H1 (cell line): ENCODE data around the gene CT45A10. TPM values are rescaled to one million over a fixed set of nuclear protein-coding genes. Genes with fewer than 3 reads are reported as not detected.
"Not testable (repeated sequence)": the region's sequence is repeated elsewhere in the genome, so short reads cannot be mapped to it uniquely, and the experiment has no call there.

Experiments used
- CTCF ChIA-PET: fragments of 300-600 bp; sonication (Branson Sonifier 250); formaldehyde crosslinking; loops from one replicate; lab custom pipeline; 2021; ENCODE audit not compliant: partially characterized antibody; lab: Charles Lee
- POLR2A ChIA-PET: fragments of 300-600 bp; sonication (Branson Sonifier 250); formaldehyde crosslinking; loops from one replicate; lab custom pipeline; 2021; ENCODE audit warnings: inconsistent platforms; ENCODE audit not compliant: partially characterized antibody; lab: Charles Lee
- DNase-seq, 2 experiments: peaks; one replicate each; pipeline versions ENCODE4 v3.0.0 to v3.0.0-alpha.2; 2010 to 2022; ENCODE audit warnings: low spot score in 2 of 2, low read depth in 1 of 2, mixed read lengths in 1 of 2
- FAIRE-seq: peaks from 2 replicates; lab custom pipeline; 2011; peaks lifted over from hg19 to GRCh38; lab: Jason Lieb, UNC
- H2AFZ ChIP-seq: 2 replicates; pipeline ENCODE4 v1.8.1; 2012; ENCODE audit warnings: low read length, inconsistent platforms
- H2AK5ac ChIP-seq: 2 replicates; pipeline ENCODE4 v1.6.1; 2013; ENCODE audit warnings: low read depth, low read length
- H2BK120ac ChIP-seq: replicated peaks from 2 replicates; pipeline ENCODE3; 2013; ENCODE audit warnings: low read depth, low read length, inconsistent platforms
- H2BK12ac ChIP-seq: 2 replicates; pipeline ENCODE4 v1.6.1; 2013; ENCODE audit warnings: low read depth, low read length
- H2BK15ac ChIP-seq: 2 replicates; pipeline ENCODE4 v1.6.1; 2013; ENCODE audit warnings: low read length
- H2BK20ac ChIP-seq: 2 replicates; pipeline ENCODE4 v1.6.1; 2013; ENCODE audit warnings: low read length
- H2BK5ac ChIP-seq: 2 replicates; pipeline ENCODE4 v1.6.1; 2013; ENCODE audit warnings: low read depth, low read length
- H3K14ac ChIP-seq: 2 replicates; pipeline ENCODE4 v1.6.1; 2013; ENCODE audit warnings: inconsistent platforms; ENCODE audit not compliant: insufficient read length
- H3K18ac ChIP-seq: 2 replicates; pipeline ENCODE4 v1.6.1; 2013; ENCODE audit warnings: low read length; ENCODE audit errors: extremely low read depth
- H3K23ac ChIP-seq: 2 replicates; pipeline ENCODE4 v1.6.1; 2013; ENCODE audit warnings: inconsistent platforms; ENCODE audit not compliant: insufficient read length
- H3K23me2 ChIP-seq: 2 replicates; pipeline ENCODE4 v1.6.1; 2013; ENCODE audit warnings: low read depth, low read length
- H3K27ac ChIP-seq: 2 replicates; pipeline ENCODE4 v1.6.1; 2011; ENCODE audit warnings: low read depth, low read length, inconsistent platforms
- H3K27me3 ChIP-seq, 4 experiments: replicated peaks in 1 of 4; 1 replicate in 1 of 4; 2 replicates in 3 of 4; pipeline versions ENCODE4 v1.6.1 to v1.8.1; 2011 to 2013; ENCODE audit warnings: low read length in 3 of 4, mild to moderate bottlenecking in 3 of 4, inconsistent platforms in 2 of 4, mixed read lengths in 2 of 4, moderate library complexity in 1 of 4; ENCODE audit not compliant: control insufficient read depth in 3 of 4, insufficient read depth in 3 of 4; ENCODE audit errors: extremely low read depth in 1 of 4
- H3K36me3 ChIP-seq, 4 experiments: 2 replicates each; pipeline versions ENCODE4 v1.6.1 to v1.8.1; 2011 to 2013; ENCODE audit warnings: mild to moderate bottlenecking in 4 of 4, low read length in 3 of 4, moderate library complexity in 2 of 4, control low read depth in 1 of 4, inconsistent platforms in 1 of 4; ENCODE audit not compliant: insufficient read depth in 4 of 4, control insufficient read depth in 2 of 4
- H3K4ac ChIP-seq: replicated peaks from 2 replicates; pipeline ENCODE3; 2013; ENCODE audit warnings: low read length, low read depth, mixed read lengths, inconsistent platforms; ENCODE audit not compliant: insufficient read length
- H3K4me1 ChIP-seq, 4 experiments: replicated peaks in 1 of 4; 1 replicate in 1 of 4; 2 replicates in 3 of 4; pipeline versions ENCODE4 v1.6.1 to v1.8.1; 2011 to 2013; ENCODE audit warnings: low read length in 3 of 4, inconsistent platforms in 2 of 4, mixed read lengths in 1 of 4; ENCODE audit not compliant: insufficient read depth in 4 of 4, control insufficient read depth in 3 of 4
- H3K4me2 ChIP-seq, 2 experiments: 2 replicates each; pipeline versions ENCODE4 v1.6.1 to v1.8.1; 2011 to 2013; ENCODE audit warnings: low read depth in 2 of 2, low read length in 2 of 2, control low read depth in 1 of 2, inconsistent platforms in 1 of 2, mild to moderate bottlenecking in 1 of 2; ENCODE audit not compliant: insufficient read depth in 1 of 2
- H3K4me3 ChIP-seq, 4 experiments: fragments of 200-600, 300-600 bp in 1 of 4; sonication (generic), shearing (Covaris generic), sonication (Bioruptor Twin) in 1 of 4; 2 replicates each; pipeline versions ENCODE4 v1.5.1 to v1.8.1; 2011 to 2016; ENCODE audit warnings: low read length in 4 of 4, low read depth in 3 of 4, control low read depth in 2 of 4, inconsistent platforms in 2 of 4, mild to moderate bottlenecking in 2 of 4, mixed read lengths in 1 of 4, moderate library complexity in 1 of 4; ENCODE audit not compliant: insufficient read depth in 2 of 4; ENCODE audit errors: extremely low read depth in 1 of 4
- H3K56ac ChIP-seq: replicated peaks from 2 replicates; pipeline ENCODE3; 2013; ENCODE audit warnings: low read depth, mild to moderate bottlenecking, mixed read lengths, low read length, inconsistent platforms; ENCODE audit not compliant: insufficient read length
- H3K79me1 ChIP-seq: 2 replicates; pipeline ENCODE4 v1.6.1; 2013; ENCODE audit warnings: low read depth, low read length, control low read depth
- H3K79me2 ChIP-seq, 2 experiments: 2 replicates each; pipeline versions ENCODE4 v1.6.1 to v1.8.1; 2012 to 2013; ENCODE audit warnings: low read length in 2 of 2, mild to moderate bottlenecking in 2 of 2, inconsistent platforms in 1 of 2; ENCODE audit not compliant: insufficient read depth in 2 of 2, control insufficient read depth in 1 of 2
- H3K9ac ChIP-seq, 4 experiments: replicated peaks in 1 of 4; 1 replicate in 1 of 4; 2 replicates in 3 of 4; pipeline versions ENCODE4 v1.6.1 to v1.8.1; 2011 to 2013; ENCODE audit warnings: low read depth in 3 of 4, low read length in 3 of 4, control low read depth in 2 of 4, mild to moderate bottlenecking in 2 of 4, moderate library complexity in 2 of 4, inconsistent platforms in 1 of 4; ENCODE audit errors: extremely low read depth in 1 of 4
- H3K9me3 ChIP-seq, 2 experiments: 2 replicates each; pipeline versions ENCODE4 v1.6.1 to v1.8.1; 2012 to 2013; ENCODE audit warnings: mild to moderate bottlenecking in 2 of 2, moderate library complexity in 2 of 2, control low read depth in 1 of 2, inconsistent platforms in 1 of 2, low read depth in 1 of 2, low read length in 1 of 2, mixed read lengths in 1 of 2; ENCODE audit not compliant: insufficient read depth in 2 of 2
- H4K20me1 ChIP-seq, 2 experiments: replicated peaks in 1 of 2; 2 replicates each; pipeline versions ENCODE3 to v1.8.1; 2011 to 2013; ENCODE audit warnings: inconsistent platforms in 2 of 2, low read length in 2 of 2, mild to moderate bottlenecking in 1 of 2; ENCODE audit not compliant: insufficient read depth in 2 of 2, control insufficient read depth in 1 of 2
- H4K5ac ChIP-seq: 2 replicates; pipeline ENCODE4 v1.6.1; 2013; ENCODE audit warnings: low read length, low read depth, mixed read lengths, inconsistent platforms; ENCODE audit not compliant: insufficient read length
- H4K8ac ChIP-seq: 2 replicates; pipeline ENCODE4 v1.8.0; 2013; ENCODE audit warnings: mild to moderate bottlenecking, moderate library complexity, low read length, inconsistent platforms; ENCODE audit not compliant: insufficient read depth; ENCODE audit errors: extremely low read depth
- H4K91ac ChIP-seq: replicated peaks from 2 replicates; pipeline ENCODE3; 2013; ENCODE audit warnings: low read length, mixed read lengths, inconsistent platforms; ENCODE audit not compliant: insufficient read length
- WGBS, 2 experiments: shearing (Covaris generic) in 1 of 2; methylation state at CpG; one replicate each; pipeline versions ENCODE4 v1.1.6 to v1.1.7; 2013 to 2015; ENCODE audit warnings: low lambda C conversion rate in 2 of 2, mixed read lengths in 2 of 2, inconsistent platforms in 1 of 2, low coverage in 1 of 2, missing lambda C conversion rate in 1 of 2; ENCODE audit not compliant: insufficient replicate concordance in 2 of 2, insufficient coverage in 1 of 2, insufficient read length in 1 of 2; ENCODE audit errors: extremely low coverage in 1 of 2, missing lambda C conversion rate in 1 of 2; 5-methylcytosine and 5-hydroxymethylcytosine counted together
- polyA plus RNA-seq, 7 experiments: library from polyadenylated mRNA; depleted of rRNA in 3 of 7; stranded (reverse) in 5 of 7; unstranded in 2 of 7; fragments of >200 nt in 5 of 7; fragments of 200-250 nt in 2 of 7; gene quantifications; 1 replicate in 5 of 7; 2 replicates in 1 of 7; 4 replicates in 1 of 7; pipeline versions ENCODE4 v1.2.1 to v1.2.3, GENCODE V29; 2011 to 2013; ENCODE audit warnings: missing spikeins in 2 of 7, mixed read lengths in 2 of 7
- total RNA-seq: library from RNA; stranded (reverse); fragmentation: NEBNext Ultra II Directional; extraction: Animal tissue kit (Norgen Biotek cat#: 25700); gene quantifications from 2 replicates; pipeline ENCODE4 v1.2.1, GENCODE V29; 2021

The CT45A10 gene
- total and polyA plus RNA-seq, 2 of the 8 experiments (the other 6 are each of a cell fraction or from before 2014, with no cell fraction given): not detected

GRCh38 chrX:135920516-135920915 lies 27.3 kb upstream of the CT45A10 start:
- 60% methylated on average over 1 of the region's 1 CpG; no CpG with 5 or more reads in 1 of the 2 experiments for WGBS, 2 experiments
- H4K8ac ChIP-seq, CTCF ChIA-PET, DNase-seq, H3K18ac ChIP-seq, H3K9ac ChIP-seq, H3K27me3 ChIP-seq, H2BK15ac ChIP-seq, H3K4ac ChIP-seq, H3K27ac ChIP-seq, H3K4me1 ChIP-seq, H2BK20ac ChIP-seq, H3K36me3 ChIP-seq, H3K14ac ChIP-seq, FAIRE-seq, POLR2A ChIA-PET, H3K4me2 ChIP-seq, H3K23ac ChIP-seq, H2AFZ ChIP-seq, H4K91ac ChIP-seq, H3K23me2 ChIP-seq, H2BK12ac ChIP-seq, H3K79me1 ChIP-seq, H3K56ac ChIP-seq, H4K20me1 ChIP-seq, H2BK5ac ChIP-seq, H3K4me3 ChIP-seq, H2AK5ac ChIP-seq, H4K5ac ChIP-seq, H2BK120ac ChIP-seq, H3K79me2 ChIP-seq: not testable (repeated sequence)
- H3K9me3 ChIP-seq: peaks cover 2 to 14% of the 10 kb centered on the region in 2 experiments; a peak in 2 of 4 replicates
